BLaER1 treated with 17β-estradiol and CSF1 and Interleukin-3, amounts not matched to agents 10 nM and 100 nM (cell line): ENCODE data around the gene SLC16A3.

ENCODE experiments used
- H3K27ac ChIP-seq, 11 experiments: shearing (Covaris generic); formaldehyde crosslinking; 2 replicates each; pipeline ENCODE4 v1.8.1; 2022
- H3K27me3 ChIP-seq, 11 experiments: shearing (Covaris generic); formaldehyde crosslinking; 2 replicates each; pipeline ENCODE4 v1.8.1; 2022
- H3K36me3 ChIP-seq, 11 experiments: shearing (Covaris generic); formaldehyde crosslinking; 2 replicates each; pipeline ENCODE4 v1.8.1; 2022
- H3K4me1 ChIP-seq, 10 experiments: shearing (Covaris generic); formaldehyde crosslinking; 2 replicates each; pipeline ENCODE4 v1.8.1; 2022
- H3K4me2 ChIP-seq, 11 experiments: shearing (Covaris generic); formaldehyde crosslinking; 2 replicates each; pipeline ENCODE4 v1.8.1; 2022
- H3K4me3 ChIP-seq, 10 experiments: shearing (Covaris generic); formaldehyde crosslinking; 2 replicates each; pipeline ENCODE4 v1.8.1; 2022
- H3K9ac ChIP-seq, 11 experiments: shearing (Covaris generic); formaldehyde crosslinking; 2 replicates each; pipeline ENCODE4 v1.8.1; 2022
- H3K9me3 ChIP-seq, 11 experiments: shearing (Covaris generic); formaldehyde crosslinking; replicated peaks in 1 of 11; 2 replicates each; pipeline ENCODE4 v1.8.1; 2022
- H4K20me1 ChIP-seq, 11 experiments: shearing (Covaris generic); formaldehyde crosslinking; 2 replicates each; pipeline ENCODE4 v1.8.1; 2022
- Cebpa-rat ChIP-seq, 11 experiments: shearing (Covaris generic); IDR thresholded peaks; 2 replicates each; pipeline ENCODE4 v1.8.1; 2022

Gene SLC16A3

GRCh38 chr17:82242977-82243647 lies 14.3 kb downstream of the SLC16A3 start:
- Histone ChIP-seq H3K27me3 (no peaks in the 10 kb centered on the region), H3K9ac (peak overlapping the region in 6 of 11 experiments; percentile 0 to 33 (median 26); a peak in 6 of 22 replicates), H3K36me3 (peaks cover 65 to 93% (median 79%) of the 10 kb centered on the region in 11 experiments), H3K4me2 (0 out of 22 replicates have a peak overlapping the region, but pooled peaks of 4 of the 11 experiments have one; percentile 5 to 49 (median 35)), H3K9me3 (no peaks in the 10 kb centered on the region), H3K27ac (peak overlapping the region in 1 of 11 experiments; percentile 9; a peak in 1 of 22 replicates), H3K4me1 (peaks cover 68 to 86% (median 76%) of the 10 kb centered on the region in 10 experiments), H3K4me3 (no peak overlapping the region), H4K20me1 (peaks cover 99 to 100% (median 100%) of the 10 kb centered on the region in 11 experiments)
- TF ChIP-seq Cebpa-rat (IDR thresholded peaks at IDR 0.05): no peak

- Histone ChIP-seq H3K36me3 (peaks cover 73 to 93% (median 83%) of the 10 kb centered on the region in 11 experiments), H3K4me3 (no peak overlapping the region), H3K4me2 (no peak overlapping the region), H3K4me1 (peaks cover 68 to 86% (median 76%) of the 10 kb centered on the region in 10 experiments), H4K20me1 (peaks cover 99 to 100% (median 100%) of the 10 kb centered on the region in 11 experiments), H3K27me3 (no peaks in the 10 kb centered on the region), H3K9me3 (no peaks in the 10 kb centered on the region), H3K27ac (no peak overlapping the region), H3K9ac (peak overlapping the region in 2 of 11 experiments; percentile 0 to 33; a peak in 1 of 22 replicates)
- TF ChIP-seq Cebpa-rat (IDR thresholded peaks at IDR 0.05): no peak
Observed at GRCh38 chr17:82243648-82244412, 15.0 kb downstream of the SLC16A3 start.

- no peaks in the 10 kb centered on the region for H3K9me3 ChIP-seq
- no peak overlapping the region for H3K4me2 ChIP-seq
- H3K27ac ChIP-seq: no peak overlapping the region
- TF ChIP-seq Cebpa-rat (IDR thresholded peaks at IDR 0.05): no peak
- peaks cover 99 to 100% (median 100%) of the 10 kb centered on the region in 11 experiments for H4K20me1 ChIP-seq
- no peaks in the 10 kb centered on the region for H3K27me3 ChIP-seq
- peaks cover 80 to 97% (median 88%) of the 10 kb centered on the region in 11 experiments for H3K36me3 ChIP-seq
- peak overlapping the region in 1 of 11 experiments; percentile 38; a peak in 1 of 22 replicates for H3K9ac ChIP-seq
- peaks cover 69 to 86% (median 76%) of the 10 kb centered on the region in 10 experiments for H3K4me1 ChIP-seq
- H3K4me3 ChIP-seq: no peak overlapping the region
Observed at GRCh38 chr17:82244413-82245133, 15.7 kb downstream of the SLC16A3 start.

GRCh38 chr17:82245134-82246039 lies 16.5 kb downstream of the SLC16A3 start:
- peaks cover 99 to 100% (median 100%) of the 10 kb centered on the region in 11 experiments for H4K20me1 ChIP-seq
- H3K27ac ChIP-seq: peak overlapping the region in 1 of 11 experiments; percentile 46; a peak in 1 of 22 replicates
- no peak for TF ChIP-seq Cebpa-rat (IDR thresholded peaks at IDR 0.05)
- no peak overlapping the region for H3K4me3 ChIP-seq
- no peaks in the 10 kb centered on the region for H3K9me3 ChIP-seq
- peak overlapping the region in 4 of 11 experiments; percentile 20 to 61 (median 53); a peak in 4 of 22 replicates for H3K9ac ChIP-seq
- no peak overlapping the region for H3K4me2 ChIP-seq
- H3K27me3 ChIP-seq: no peaks in the 10 kb centered on the region
- peaks cover 80 to 97% (median 88%) of the 10 kb centered on the region in 11 experiments for H3K36me3 ChIP-seq
- H3K4me1 ChIP-seq: peaks cover 69 to 86% (median 76%) of the 10 kb centered on the region in 10 experiments

DNA sequence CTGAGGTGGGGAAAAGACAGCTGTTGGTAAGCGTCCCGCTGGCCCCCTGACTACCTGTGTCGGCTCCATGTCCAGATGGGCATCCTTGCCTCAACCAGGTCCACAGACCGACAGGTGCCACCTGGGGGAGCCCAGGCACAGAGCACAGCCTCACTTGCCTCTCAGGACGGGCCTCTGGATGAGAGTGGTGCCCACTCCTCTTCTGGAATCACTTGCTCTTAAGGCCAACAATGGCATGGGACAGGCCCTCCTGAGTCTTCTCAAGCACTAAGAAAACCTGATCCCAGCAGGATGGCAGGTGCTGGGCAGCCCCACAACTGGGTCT lies 17.2 kb downstream of the SLC16A3 start:
- Histone ChIP-seq H3K4me2 (peak overlapping the region in 3 of 11 experiments; percentile 71 to 91 (median 87); a peak in 4 of 22 replicates), H4K20me1 (peaks cover 99 to 100% (median 100%) of the 10 kb centered on the region in 11 experiments), H3K27ac (peak overlapping the region in 5 of 11 experiments; percentile 46 to 67 (median 47); a peak in 3 of 22 replicates), H3K4me3 (no peak overlapping the region), H3K4me1 (peaks cover 63 to 85% (median 73%) of the 10 kb centered on the region in 10 experiments), H3K27me3 (no peaks in the 10 kb centered on the region), H3K9ac (peak overlapping the region in 6 of 11 experiments; percentile 37 to 67 (median 58); a peak in 7 of 22 replicates), H3K36me3 (peaks cover 85 to 97% (median 92%) of the 10 kb centered on the region in 11 experiments), H3K9me3 (no peaks in the 10 kb centered on the region)
- TF ChIP-seq Cebpa-rat (IDR thresholded peaks at IDR 0.05): no peak

DNA sequence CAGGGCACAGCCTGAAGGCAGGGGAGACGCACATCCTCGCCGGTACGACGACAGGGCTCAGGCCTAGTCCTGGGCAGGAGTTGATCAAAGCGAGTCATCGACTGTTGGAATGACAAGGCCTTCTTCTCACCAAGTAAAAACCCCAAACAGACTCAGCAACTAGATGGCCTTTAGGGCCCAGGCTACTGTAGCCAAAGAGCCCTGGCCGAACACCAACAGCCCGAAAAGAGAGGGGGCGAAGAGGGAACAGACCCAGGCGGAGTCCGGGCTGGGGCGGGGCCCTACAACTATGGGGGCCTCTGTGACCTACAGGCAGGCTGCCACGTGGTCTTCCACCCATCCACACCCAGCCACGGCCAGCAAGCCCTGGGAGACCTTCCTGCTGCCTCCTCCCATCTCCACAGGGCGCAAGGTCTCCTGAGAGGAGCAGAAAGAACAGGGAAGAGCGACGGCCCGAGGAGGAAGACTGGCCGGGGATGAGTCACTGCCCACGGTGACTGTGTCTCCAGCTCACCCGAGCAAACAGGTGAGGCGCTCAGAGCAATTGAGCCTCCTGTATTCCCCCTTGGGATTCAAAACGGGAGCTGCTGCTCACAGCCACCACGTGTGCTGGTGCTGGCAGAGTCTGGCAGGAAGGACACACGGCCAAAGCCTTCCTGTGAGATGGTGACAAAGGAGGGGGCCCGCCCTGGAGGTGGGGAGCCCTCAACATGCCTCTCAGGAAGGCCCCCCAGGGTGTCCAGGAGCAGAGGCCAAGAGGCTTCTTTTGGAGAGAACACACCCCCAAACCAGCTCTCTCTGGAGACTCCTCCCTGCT lies 17.7 kb downstream of the SLC16A3 start:
- H3K27me3 ChIP-seq: no peaks in the 10 kb centered on the region
- H4K20me1 ChIP-seq: peaks cover 99 to 100% (median 100%) of the 10 kb centered on the region in 11 experiments
- H3K9ac ChIP-seq: peak overlapping the region in 10 of 11 experiments; percentile 36 to 67 (median 48); a peak in 16 of 22 replicates
- peaks cover 91 to 97% (median 95%) of the 10 kb centered on the region in 11 experiments for H3K36me3 ChIP-seq
- no peak for TF ChIP-seq Cebpa-rat (IDR thresholded peaks at IDR 0.05)
- H3K27ac ChIP-seq: peak overlapping the region in 10 of 11 experiments; percentile 4 to 67 (median 46); a peak in 18 of 22 replicates
- H3K4me3 ChIP-seq: no peak overlapping the region
- H3K9me3 ChIP-seq: no peaks in the 10 kb centered on the region
- H3K4me1 ChIP-seq: peaks cover 57 to 83% (median 70%) of the 10 kb centered on the region in 10 experiments
- H3K4me2 ChIP-seq: peak overlapping the region; percentile 51 to 91 (median 72)

DNA sequence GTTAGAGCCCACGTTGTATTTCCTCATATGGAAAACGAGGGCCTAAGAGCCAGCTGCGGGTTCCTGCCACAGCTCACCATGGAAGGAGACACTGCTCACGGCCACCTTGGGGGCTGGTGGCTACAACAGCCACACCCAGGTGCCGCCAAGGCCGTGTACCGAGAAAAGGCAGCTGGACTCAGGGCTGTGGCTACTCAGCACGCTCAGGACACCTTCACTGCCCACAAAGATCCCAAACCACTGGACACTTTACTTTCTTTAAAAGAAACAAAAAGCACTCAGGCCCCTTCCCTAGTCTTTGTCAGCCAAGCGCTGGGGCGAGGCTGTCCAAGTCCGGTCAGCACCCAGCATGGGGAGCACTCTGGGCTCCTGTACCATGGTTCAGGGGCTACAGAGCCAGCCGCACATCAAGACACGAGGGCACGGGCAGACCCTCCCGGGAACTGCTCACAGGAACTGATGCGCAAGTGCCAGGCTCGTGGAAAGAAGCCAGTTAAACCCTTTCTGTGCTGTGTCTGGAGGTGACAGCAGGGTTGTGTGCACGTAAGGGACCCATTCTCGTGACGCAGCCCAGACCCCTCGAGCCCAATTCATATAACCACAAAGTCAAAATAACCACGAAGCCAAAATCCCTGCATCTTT lies 18.5 kb downstream of the SLC16A3 start:
- Histone ChIP-seq H3K27me3 (no peaks in the 10 kb centered on the region), H3K4me3 (no peak overlapping the region; a peak in 2 of 20 replicates), H3K27ac (peak overlapping the region in 10 of 11 experiments; percentile 4 to 67 (median 46); a peak in 18 of 22 replicates), H3K9ac (peak overlapping the region; percentile 27 to 67 (median 45); a peak in 18 of 22 replicates), H4K20me1 (peaks cover 100% of the 10 kb centered on the region in 11 experiments), H3K4me1 (peaks cover 51 to 77% (median 62%) of the 10 kb centered on the region in 10 experiments), H3K36me3 (peaks cover 98 to 100% (median 100%) of the 10 kb centered on the region in 11 experiments), H3K4me2 (peak overlapping the region; percentile 51 to 91 (median 72)), H3K9me3 (no peaks in the 10 kb centered on the region)
- TF ChIP-seq Cebpa-rat (IDR thresholded peaks at IDR 0.05): no peak
